Esophagus (tissue), 2 donors: Measurements from ENCODE around the gene TMEM271. TPM values are rescaled to one million over a fixed set of nuclear protein-coding genes. Genes with fewer than 3 reads are reported as not detected.
"Not testable (repeated sequence)": the region's sequence is repeated elsewhere in the genome, so short reads cannot be mapped to it uniquely, and the experiment has no call there.

Source experiments
- H3K27ac ChIP-seq, 2 donors: one replicate each; pipeline ENCODE4 v1.5.1; 2013; ENCODE audit warnings: low read depth in 2 of 2, mild to moderate bottlenecking in 2 of 2, inconsistent platforms in 1 of 2, low read length in 1 of 2, moderate library complexity in 1 of 2
- H3K27me3 ChIP-seq, 2 donors: one replicate each; pipeline ENCODE4 v1.6.1; 2013; ENCODE audit warnings: low read length in 2 of 2, control low read depth in 1 of 2, mild to moderate bottlenecking in 1 of 2; ENCODE audit not compliant: insufficient read depth in 2 of 2, control insufficient read depth in 1 of 2
- H3K36me3 ChIP-seq, 2 donors: one replicate each; pipeline ENCODE4 v1.6.1; 2013; ENCODE audit warnings: low read length in 1 of 2; ENCODE audit not compliant: control insufficient read depth in 2 of 2, insufficient read depth in 2 of 2
- H3K4me1 ChIP-seq, 2 donors: one replicate each; pipeline ENCODE4 v1.6.1; 2013; ENCODE audit warnings: low read length in 1 of 2; ENCODE audit not compliant: control insufficient read depth in 2 of 2, insufficient read depth in 2 of 2
- H3K4me3 ChIP-seq, 2 donors: one replicate each; pipeline ENCODE4 v1.5.1; 2013; ENCODE audit warnings: low read length in 2 of 2, mild to moderate bottlenecking in 2 of 2, low read depth in 1 of 2, moderate library complexity in 1 of 2
- H3K9me3 ChIP-seq, 2 donors: one replicate each; pipeline ENCODE4 v1.6.1; 2013; ENCODE audit warnings: mild to moderate bottlenecking in 2 of 2, low read depth in 1 of 2, low read length in 1 of 2, moderate library complexity in 1 of 2; ENCODE audit not compliant: control insufficient read depth in 2 of 2, insufficient read depth in 1 of 2
- WGBS, 2 donors: extraction: QIAGEN DNeasy Blood & Tissue Kit; methylation state at CpG; one replicate each; pipeline ENCODE4 v1.1.7; 2013; 5-methylcytosine and 5-hydroxymethylcytosine counted together
- polyA plus RNA-seq, 2 donors: library from polyadenylated mRNA; stranded (reverse); fragments of 200-250 nt; gene quantifications; one replicate each; pipeline ENCODE4 v1.2.3, GENCODE V29; 2013
- donor health status: healthy with polysubstance abuse.
- donor health status: Bipolar disorder and iron deficiency.

Gene TMEM271
- polyA plus RNA-seq, 2 donors: 0.08 TPM

GRCh38 chr4:592825-593520, 16.9 kb upstream of the TMEM271 start:
- Histone ChIP-seq H3K4me1 (no peaks in the 10 kb centered on the region), H3K9me3 (peaks cover 0 to 11% of the 10 kb centered on the region in 2 donors), H3K36me3 (no peaks in the 10 kb centered on the region), H3K27ac (no peak overlapping the region), H3K27me3 (no peaks in the 10 kb centered on the region), H3K4me3 (no peak overlapping the region)
- WGBS, 2 donors: 74 to 76% methylated on average over 4 to 5 of the region's 5 CpGs

DNA sequence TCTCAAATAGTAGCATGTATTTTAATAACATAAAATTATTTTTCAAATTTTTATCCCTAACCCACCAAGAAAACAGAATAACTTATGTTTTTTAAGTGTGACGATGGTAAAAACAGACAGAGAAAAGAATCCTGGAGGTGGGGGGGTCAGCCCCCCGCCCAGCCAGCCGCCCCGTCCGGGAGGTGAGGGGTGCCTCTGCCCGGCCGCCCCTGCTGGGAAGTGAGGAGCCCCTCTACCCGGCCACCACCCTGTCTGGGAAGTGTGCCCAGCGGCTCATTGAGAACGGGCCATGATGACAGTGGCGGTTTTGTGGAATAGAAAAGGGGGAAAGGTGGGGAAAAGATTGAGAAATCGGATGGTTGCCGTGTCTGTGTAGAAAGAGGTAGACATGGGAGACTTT, 16.1 kb upstream of the TMEM271 start:
- H3K4me1 ChIP-seq, H3K27ac ChIP-seq, H3K27me3 ChIP-seq, H3K4me3 ChIP-seq, H3K36me3 ChIP-seq: not testable (repeated sequence)
- 82 to 83% methylated on average over 11 to 12 of the region's 13 CpGs for WGBS, 2 donors
- H3K9me3 ChIP-seq: peaks cover 0 to 12% of the 10 kb centered on the region in 2 donors

GRCh38 chr4:590313-590841, 14.3 kb upstream of the TMEM271 start:
- Histone ChIP-seq H3K36me3 (no peaks in the 10 kb centered on the region), H3K27me3 (no peaks in the 10 kb centered on the region), H3K9me3 (peaks cover 0 to 12% of the 10 kb centered on the region in 2 donors), H3K4me3 (no peak overlapping the region), H3K27ac (no peak overlapping the region), H3K4me1 (no peaks in the 10 kb centered on the region)
- WGBS, 2 donors: 89 to 92% methylated on average over 12 of the region's 12 CpGs

- H3K4me3 ChIP-seq: no peak overlapping the region
- no peaks in the 10 kb centered on the region for H3K4me1 ChIP-seq
- no peaks in the 10 kb centered on the region for H3K36me3 ChIP-seq
- H3K27me3 ChIP-seq: no peaks in the 10 kb centered on the region
- peaks cover 0 to 12% of the 10 kb centered on the region in 2 donors for H3K9me3 ChIP-seq
- H3K27ac ChIP-seq: no peak overlapping the region
- WGBS, 2 donors: 81 to 85% methylated on average over 16 of the region's 16 CpGs
These were observed 13.3 kb upstream of the TMEM271 start for GRCh38 chr4:589219-589963.

DNA sequence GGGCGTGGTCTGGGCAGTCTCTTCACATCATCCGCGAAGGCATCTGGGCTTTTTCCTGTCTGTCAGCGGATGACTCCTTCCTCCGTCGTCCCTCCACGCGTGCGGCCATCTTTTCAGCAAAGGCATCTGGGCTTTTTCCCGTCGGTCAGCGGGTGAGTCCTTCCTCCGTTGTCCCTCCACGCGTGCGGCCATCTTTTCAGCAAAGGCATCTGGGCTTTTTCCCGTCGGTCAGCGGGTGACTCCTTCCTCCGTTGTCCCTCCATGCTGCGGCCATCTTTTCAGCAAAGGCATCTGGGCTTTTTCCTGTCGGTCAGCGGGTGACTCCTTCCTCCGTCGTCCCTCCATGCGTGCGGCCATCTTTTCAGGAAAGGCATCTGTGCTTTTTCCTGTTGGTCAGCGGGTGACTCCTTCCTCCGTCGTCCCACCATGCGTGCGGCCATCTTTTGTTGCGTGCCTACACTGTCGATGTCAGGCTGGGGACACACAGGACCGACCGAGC, 12.3 kb upstream of the TMEM271 start:
- Histone ChIP-seq H3K27ac (no peak overlapping the region), H3K4me1 (no peaks in the 10 kb centered on the region), H3K27me3 (no peaks in the 10 kb centered on the region), H3K36me3 (no peaks in the 10 kb centered on the region), H3K9me3 (peaks cover 0 to 11% of the 10 kb centered on the region in 2 donors), H3K4me3 (peak overlapping the region in 1 of 2 donors; percentile 3)
- 78 to 90% methylated on average over 36 of the region's 36 CpGs for WGBS, 2 donors

GRCh38 chr4:587671-588350, 11.7 kb upstream of the TMEM271 start:
- H3K36me3 ChIP-seq: no peaks in the 10 kb centered on the region
- peaks cover 0 to 11% of the 10 kb centered on the region in 2 donors for H3K9me3 ChIP-seq
- H3K27ac ChIP-seq: no peak overlapping the region
- H3K27me3 ChIP-seq: no peaks in the 10 kb centered on the region
- H3K4me1 ChIP-seq: no peaks in the 10 kb centered on the region
- 79 to 88% methylated on average over 25 of the region's 25 CpGs for WGBS, 2 donors
- no peak overlapping the region for H3K4me3 ChIP-seq

DNA sequence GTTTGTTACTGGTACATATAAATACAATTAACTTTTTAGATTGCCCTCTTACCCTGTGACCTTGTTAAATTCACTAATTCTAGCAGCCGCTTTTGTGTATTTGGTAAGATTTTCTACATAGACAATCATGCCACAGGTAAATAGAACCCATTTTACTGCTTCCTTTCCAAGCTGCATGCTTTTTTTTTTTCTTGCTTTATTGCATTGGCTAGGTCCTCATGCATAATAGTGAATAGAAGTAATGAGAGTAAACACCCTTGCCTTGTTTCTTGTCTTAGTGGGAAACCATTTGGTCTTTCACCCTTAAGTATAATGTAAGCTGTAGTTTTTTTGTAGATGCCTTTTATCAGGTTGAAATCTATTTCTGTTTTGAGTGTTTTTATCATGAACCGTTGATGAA, 7.7 kb upstream of the TMEM271 start:
- no peak overlapping the region for H3K4me3 ChIP-seq
- no peaks in the 10 kb centered on the region for H3K27me3 ChIP-seq
- H3K27ac ChIP-seq: no peak overlapping the region

DNA sequence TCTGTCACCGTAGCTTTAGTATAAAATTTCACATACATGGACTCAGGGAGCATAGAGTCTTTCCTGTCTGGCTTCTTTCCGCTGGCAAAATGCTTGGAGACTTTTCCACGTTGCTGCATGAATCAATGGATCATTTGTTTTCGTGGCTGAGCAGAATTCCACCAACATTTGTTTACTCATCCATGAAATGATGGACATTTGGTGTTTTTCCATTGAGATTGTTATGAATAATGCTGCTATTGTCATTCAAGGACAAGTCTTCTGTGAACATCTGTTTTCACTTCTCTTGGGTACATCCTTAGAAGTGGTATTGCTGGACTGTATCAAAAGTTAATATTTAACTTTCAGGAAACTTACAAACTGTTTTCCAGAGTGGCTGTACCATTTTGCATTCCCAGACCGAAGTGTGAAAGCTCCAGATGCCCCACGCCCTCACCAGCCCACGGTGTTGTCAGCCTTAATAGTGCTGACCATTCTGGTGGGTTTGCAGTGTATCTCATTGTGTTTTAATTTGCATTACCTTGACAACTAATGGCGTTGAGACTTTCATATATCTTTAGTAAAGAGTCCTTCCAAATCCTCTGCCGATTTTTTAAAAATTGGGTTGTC, 5.8 kb upstream of the TMEM271 start:
- Histone ChIP-seq H3K27me3 (peaks cover 0 to 2% of the 10 kb centered on the region in 2 donors), H3K4me3 (no peak overlapping the region), H3K4me1 (peaks cover 8% of the 10 kb centered on the region in 2 donors), H3K27ac (no peak overlapping the region), H3K36me3 (no peaks in the 10 kb centered on the region), H3K9me3 (no peaks in the 10 kb centered on the region)
- WGBS, 2 donors: 68 to 77% methylated on average over 9 of the region's 9 CpGs

More for the DNA sequence above, 7.7 kb upstream of the TMEM271 start:
- WGBS, 2 donors: 88 to 93% methylated on average over 2 of the region's 2 CpGs
- peaks cover 0 to 8% of the 10 kb centered on the region in 2 donors for H3K9me3 ChIP-seq
- H3K36me3 ChIP-seq: no peaks in the 10 kb centered on the region
- H3K4me1 ChIP-seq: no peaks in the 10 kb centered on the region

DNA sequence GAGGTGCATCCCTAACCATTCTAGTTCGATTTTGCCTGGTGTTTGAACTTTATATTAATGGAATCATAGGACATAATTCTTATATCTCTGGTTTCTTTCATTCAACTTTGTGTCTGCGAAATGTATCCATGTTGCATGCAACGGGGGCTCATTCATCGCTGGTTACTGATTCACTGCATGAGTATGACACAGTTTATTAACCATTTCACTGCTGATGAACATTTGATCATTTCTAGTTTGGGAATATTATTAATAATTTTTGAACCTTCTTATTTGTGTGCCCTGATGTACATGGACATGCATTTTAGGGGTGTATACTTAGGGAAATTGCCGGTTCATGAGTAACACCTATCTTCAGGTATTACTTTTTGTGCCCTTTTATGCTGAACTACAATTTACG, 5.1 kb upstream of the TMEM271 start:
- 54 to 59% methylated on average over 6 of the region's 6 CpGs for WGBS, 2 donors
- Histone ChIP-seq H3K36me3 (no peaks in the 10 kb centered on the region), H3K4me3 (no peak overlapping the region), H3K9me3 (no peaks in the 10 kb centered on the region), H3K27me3 (peaks cover 0 to 2% of the 10 kb centered on the region in 2 donors), H3K4me1 (peaks cover 8% of the 10 kb centered on the region in 2 donors), H3K27ac (no peak overlapping the region)
